T47D (cell line): ENCODE measurements around the gene CREB1.

Experiments used
- DNase-seq, 2 experiments: peaks; one replicate each; pipeline versions ENCODE4 v3.0.0 to v3.0.0-alpha.2; 2011 to 2012; ENCODE audit warnings: low read depth in 1 of 2, low spot score in 1 of 2
- JUND ChIP-seq: IDR thresholded peaks from 2 replicates; pipeline ENCODE4 v1.6.1; 2012; ENCODE audit warnings: low read depth
- in situ Hi-C: cut with HindIII; loops from 2 replicates; pipeline ENCODE4 v1.10.0; 2016; ENCODE audit warnings: low sequenced_read_pairs, low pct_unique_long_range_greater_than_20kb

CREB1 gene

DNA sequence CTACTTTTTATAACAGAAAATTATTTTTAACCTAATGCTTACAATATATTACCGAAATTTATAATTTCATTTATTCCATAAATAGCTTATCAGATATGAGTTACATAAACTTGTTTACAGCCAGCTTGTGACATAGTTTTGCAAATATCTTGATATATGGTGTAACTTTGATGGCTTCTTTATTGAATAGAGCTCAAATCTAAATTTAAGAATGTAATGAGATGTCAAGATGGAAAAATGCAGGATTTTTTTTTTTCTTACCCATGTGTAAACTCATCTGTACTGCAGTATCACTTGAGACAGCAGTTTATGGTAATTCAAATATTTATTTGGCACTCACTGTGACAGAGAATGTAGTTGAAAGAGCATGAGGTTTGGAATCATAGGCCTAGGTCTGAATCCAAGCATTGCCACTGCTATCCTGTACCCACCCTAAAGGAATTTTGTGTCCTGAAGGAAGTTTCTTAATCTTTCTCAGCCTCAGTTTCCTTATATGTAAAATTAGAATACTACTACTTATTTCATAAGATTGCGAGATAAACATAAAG lies 3.8 kb downstream of the CREB1 start:
- in situ Hi-C loops = no loop called here
- DNase-seq = no peak
- no peak for TF ChIP-seq JUND

- no peak for DNase-seq
- in situ Hi-C loops = no loop called here
- no peak for TF ChIP-seq JUND
These were observed 4.7 kb downstream of the CREB1 start for GRCh38 chr2:207534417-207534816.

- in situ Hi-C loops = no loop called here
- no peak for TF ChIP-seq JUND
- no peak for DNase-seq
These were observed 9.7 kb downstream of the CREB1 start for GRCh38 chr2:207539470-207539869.

- no peak for TF ChIP-seq JUND
- no peak for DNase-seq
- in situ Hi-C loops = no loop called here
These were observed 10.7 kb downstream of the CREB1 start for GRCh38 chr2:207540431-207540830.

- in situ Hi-C loops = no loop called here
- no peak for TF ChIP-seq JUND
- DNase-seq = no peak
These were observed 12.2 kb downstream of the CREB1 start for GRCh38 chr2:207541933-207542332.

- in situ Hi-C loops = no loop called here
These were observed 13.5 kb downstream of the CREB1 start for GRCh38 chr2:207543272-207543671.

GRCh38 chr2:207546822-207547221 lies 17.1 kb downstream of the CREB1 start:
- no peak for TF ChIP-seq JUND
- in situ Hi-C loops = no loop called here
- DNase-seq = no peak

More at GRCh38 chr2:207543272-207543671, 13.5 kb downstream of the CREB1 start:
- no peak for TF ChIP-seq JUND
- DNase-seq = no peak

DNA sequence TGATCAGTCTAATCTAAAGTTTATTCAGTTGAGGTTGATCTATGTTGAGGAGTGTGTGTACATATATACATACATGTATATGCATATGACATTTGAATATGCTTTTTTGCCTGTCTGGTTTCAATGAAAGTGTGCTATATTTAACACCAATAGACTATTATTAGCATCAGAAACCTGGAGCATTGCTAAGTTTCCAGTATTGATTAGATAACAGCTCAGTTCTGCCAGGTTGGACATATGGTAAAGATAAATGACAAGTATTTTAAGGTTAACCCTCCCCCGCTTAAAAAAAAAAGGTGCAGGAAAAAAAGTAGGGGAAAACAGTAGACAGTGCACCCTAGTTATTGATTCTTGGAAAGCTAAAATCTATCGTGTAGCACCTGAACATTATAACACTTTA lies 19.4 kb downstream of the CREB1 start:
- in situ Hi-C loops = no loop called here
- DNase-seq = no peak
- TF ChIP-seq JUND = no peak

GRCh38 chr2:207558079-207558491 lies 28.3 kb downstream of the CREB1 start:
- peak in 1 of 2 experiments; percentile 40 for DNase-seq
- in situ Hi-C loops = no loop called here
- no peak for TF ChIP-seq JUND

DNA sequence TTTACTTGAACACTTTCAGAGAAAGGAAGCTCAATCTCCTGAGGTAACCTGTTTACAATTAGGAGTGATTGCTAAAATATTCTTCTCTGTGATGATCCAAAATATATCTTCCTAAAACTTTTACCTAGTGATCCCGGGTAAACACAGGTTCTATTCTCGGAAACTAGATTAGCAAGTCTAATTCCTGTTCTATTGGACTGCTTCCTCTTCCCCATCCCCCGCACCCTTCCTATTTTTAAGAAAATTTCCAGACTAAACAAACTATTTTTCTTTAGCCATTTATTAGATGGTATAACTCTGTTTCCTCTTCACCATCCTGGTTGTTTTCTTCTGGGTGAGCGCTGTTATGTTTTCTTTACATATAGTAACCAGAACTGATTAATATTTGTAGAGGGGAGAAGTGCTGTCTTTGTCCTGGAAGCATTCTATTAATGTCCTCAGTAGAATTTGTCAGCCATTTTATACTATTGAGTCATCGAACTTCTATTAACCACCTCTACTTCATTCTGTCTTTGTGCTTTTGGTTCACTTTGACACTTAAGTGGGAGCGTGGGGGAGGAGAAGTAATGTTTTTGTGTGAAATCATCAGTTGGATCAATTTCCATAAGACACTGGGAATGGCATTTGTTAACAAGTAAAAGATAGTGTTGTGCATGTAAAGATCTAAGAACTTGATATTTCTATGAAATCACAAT lies 31.8 kb downstream of the CREB1 start:
- DNase-seq = no peak
- in situ Hi-C loops = no loop called here
- TF ChIP-seq JUND = no peak

GRCh38 chr2:207565736-207566500 lies 36.2 kb downstream of the CREB1 start:
- in situ Hi-C loops = no loop called here
- no peak for TF ChIP-seq JUND
- no peak for DNase-seq

- no peak for DNase-seq
- TF ChIP-seq JUND = no peak
- in situ Hi-C loops = no loop called here
These were observed 37.9 kb downstream of the CREB1 start for GRCh38 chr2:207567671-207568070.

DNA sequence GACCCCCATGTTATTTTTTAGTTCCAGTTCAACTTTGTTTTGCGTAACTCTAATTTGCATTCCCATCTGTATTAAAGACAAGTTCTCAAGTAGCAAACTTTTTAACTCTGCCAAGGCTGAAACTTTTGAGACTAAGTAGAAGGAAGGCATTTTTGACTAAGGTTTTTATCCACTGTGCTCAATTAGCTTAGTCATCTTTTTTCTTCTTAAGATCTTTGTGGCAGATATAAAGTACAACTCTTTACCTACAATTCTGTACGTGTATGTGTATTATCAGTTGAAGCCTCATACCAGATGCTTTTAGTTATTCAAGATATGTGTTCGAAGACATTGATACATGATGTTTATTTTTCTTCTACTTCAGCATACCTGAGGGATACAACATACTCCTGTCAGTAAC lies 41.6 kb downstream of the CREB1 start:
- no peak for TF ChIP-seq JUND
- no peak for DNase-seq
- in situ Hi-C loops = no loop called here
